H1 (cell line): Measurements from ENCODE around the gene MAGI2. TPM values are rescaled to one million over a fixed set of nuclear protein-coding genes. Genes with fewer than 3 reads are reported as not detected.

Source experiments
- ASH2L ChIP-seq: fragments of 200-600, 300-600 bp; sonication (generic); IDR thresholded peaks from one replicate; pipeline ENCODE4 v1.7.1; 2017; ENCODE audit warnings: low read length
- ATF3 ChIP-seq: IDR thresholded peaks from 2 replicates; pipeline ENCODE4 v1.6.1; 2011; ENCODE audit warnings: low read depth, mild to moderate bottlenecking, low read length; ENCODE audit not compliant: insufficient read depth
- NANOG ChIP-seq: IDR thresholded peaks from 2 replicates; pipeline ENCODE4 v1.6.1; 2011; ENCODE audit warnings: low read length, low read depth, mild to moderate bottlenecking, inconsistent platforms; ENCODE audit not compliant: insufficient read depth, poor library complexity, severe bottlenecking
- POLR2AphosphoS5 ChIP-seq: IDR thresholded peaks from 2 replicates; pipeline ENCODE4 v1.6.1; 2011; ENCODE audit warnings: low read depth, low read length
- TEAD4 ChIP-seq: IDR thresholded peaks from 2 replicates; pipeline ENCODE4 v1.6.1; 2012; ENCODE audit warnings: low read depth, low read length, inconsistent platforms, mixed read lengths
- ZNF274 ChIP-seq: IDR thresholded peaks from 2 replicates; pipeline ENCODE4 v1.7.0; 2012; ENCODE audit warnings: low read length, borderline replicate concordance; ENCODE audit errors: extremely low read depth
- polyA plus RNA-seq, 7 experiments: library from polyadenylated mRNA; depleted of rRNA in 3 of 7; stranded (reverse) in 5 of 7; unstranded in 2 of 7; fragments of >200 nt in 5 of 7; fragments of 200-250 nt in 2 of 7; gene quantifications; 1 replicate in 5 of 7; 2 replicates in 1 of 7; 4 replicates in 1 of 7; pipeline versions ENCODE4 v1.2.1 to v1.2.3, GENCODE V29; 2011 to 2013; ENCODE audit warnings: missing spikeins in 2 of 7, mixed read lengths in 2 of 7
- total RNA-seq: library from RNA; stranded (reverse); fragmentation: NEBNext Ultra II Directional; extraction: Animal tissue kit (Norgen Biotek cat#: 25700); gene quantifications from 2 replicates; pipeline ENCODE4 v1.2.1, GENCODE V29; 2021

MAGI2 gene
- total and polyA plus RNA-seq, 2 of the 8 experiments (the other 6 are each of a cell fraction or from before 2014, with no cell fraction given): 6.0 to 27.3 TPM

GRCh38 chr7:78074713-78075112 is 1378.8 kb downstream of the MAGI2 start (continued):
- TF ChIP-seq NANOG (no peak), ATF3 (no peak), TEAD4 (no peak), ZNF274 (no peak), ASH2L (no peak), POLR2AphosphoS5 (no peak)
- TF ChIP-seq, all 59 proteins: peak for 0
